AG09309 (cell line): Measurements from ENCODE around the gene MEGF9.

ENCODE experiments used
- DNase-seq: peaks from one replicate; pipeline ENCODE4 v3.0.0-alpha.2; 2010; ENCODE audit warnings: low read depth
- H3K4me3 ChIP-seq: 2 replicates; pipeline ENCODE4 v1.5.1; 2011; ENCODE audit warnings: mild to moderate bottlenecking, low read depth, low read length, moderate library complexity; ENCODE audit not compliant: control insufficient read depth
- CTCF ChIP-seq: IDR thresholded peaks from 2 replicates; pipeline ENCODE4 v1.5.1; 2011; ENCODE audit warnings: mild to moderate bottlenecking, low read depth, low read length, inconsistent platforms; ENCODE audit not compliant: insufficient read depth, control insufficient read depth; ENCODE audit errors: missing control alignments

The MEGF9 gene

GRCh38 chr9:120714088-120714845, at the start of gene MEGF9:
Gene MEGF9, minus strand, starts transcription at chr9:120714470. Its CDS starts 112 bp downstream, at chr9:120714358.
- TF ChIP-seq CTCF: no peak
- H3K4me3 ChIP-seq: peak within 1 kb of the TSS; percentile 65
- DNase-seq: peak; percentile 87

- TF ChIP-seq CTCF: no peak
- no peak for DNase-seq
- no peak overlapping the region for H3K4me3 ChIP-seq
Measured at GRCh38 chr9:120761006-120761405, 46.7 kb upstream of the MEGF9 start.

GRCh38 chr9:120759755-120760400, 45.6 kb upstream of the MEGF9 start:
- TF ChIP-seq CTCF: no peak
- H3K4me3 ChIP-seq: no peak overlapping the region
- DNase-seq: no peak

GRCh38 chr9:120758544-120758943, 44.3 kb upstream of the MEGF9 start:
- no peak for TF ChIP-seq CTCF

GRCh38 chr9:120757026-120757913, 43.0 kb upstream of the MEGF9 start:
- DNase-seq: no peak
- TF ChIP-seq CTCF: no peak
- H3K4me3 ChIP-seq: no peak overlapping the region

More at GRCh38 chr9:120758544-120758943, 44.3 kb upstream of the MEGF9 start:
- DNase-seq: no peak
- no peak overlapping the region for H3K4me3 ChIP-seq

GRCh38 chr9:120756531-120756930, 42.3 kb upstream of the MEGF9 start:
- TF ChIP-seq CTCF: no peak
- H3K4me3 ChIP-seq: no peak overlapping the region
- no peak for DNase-seq
